ENCODE measurements around the gene RIC1. TPM values are rescaled to one million over a fixed set of nuclear protein-coding genes. Genes with fewer than 3 reads are reported as not detected.

The RIC1 gene
- total RNA-seq, 1 experiment from 2014 or later, result 25.5 TPM

- no peak for TF ChIP-seq ZNF274 (IDR thresholded peaks at IDR 0.05; ENCODE audit: low read depth, low read length)
- TF ChIP-seq SRF (IDR thresholded peaks at IDR 0.05; ENCODE audit: low read depth), result no peak
These were observed 4.3 kb downstream of the RIC1 start (continued) for GRCh38 chr9:5633243-5633642.

DNA sequence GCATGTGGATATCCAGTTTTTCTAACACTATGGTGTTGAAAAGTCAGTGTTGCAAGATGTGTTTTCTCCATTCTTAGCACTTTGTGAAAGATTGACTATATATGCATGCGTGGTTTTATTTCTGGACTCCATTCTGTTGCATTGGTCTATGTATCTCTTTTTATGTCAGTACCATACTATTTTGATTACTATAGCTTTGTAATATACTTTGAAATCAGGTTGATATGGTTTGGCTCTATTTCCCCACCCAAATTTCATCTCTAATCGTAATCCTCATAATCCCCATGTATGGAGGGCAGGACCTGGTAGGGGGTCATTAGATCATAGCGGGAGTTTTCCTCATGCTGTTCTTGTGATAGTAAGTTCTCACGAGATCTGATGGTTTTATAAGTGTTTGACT lies 6.5 kb downstream of the RIC1 start:
- CTCF ChIA-PET, result no interaction called here
- H3K4me3 ChIP-seq (replicated peaks in 1 of 2; ENCODE audit: low read depth in 1 of 2, low read length in 2 of 2), result no peak overlapping the region
- H3K9me3 ChIP-seq (ENCODE audit: control insufficient read depth in 1 of 2, insufficient read depth in 1 of 2, low read depth in 1 of 2, low read length in 2 of 2), result peaks cover 5 to 10% of the 10 kb centered on the region in 2 experiments; a peak in 3 of 4 replicates
- POLR2A ChIA-PET, result no interaction called here
- DNase-seq (ENCODE audit: low read depth, low spot score) (no peak), ATAC-seq (no peak)
- TF ChIP-seq RAD21 (IDR thresholded peaks at IDR 0.05; ENCODE audit: low read depth), result no peak
- peak; percentile 30; the same call in 1 of the 2 replicates for TF ChIP-seq CBX3 (IDR thresholded peaks at IDR 0.05; ENCODE audit: low read depth)
- no peak for TF ChIP-seq EZH2 (IDR thresholded peaks at IDR 0.05)
- no peak overlapping the region for H3K27ac ChIP-seq (ENCODE audit: low read depth, low read length)
- RAD21 ChIA-PET (ENCODE audit: low non-redundant PET in 1 of 2, low total read pairs in 2 of 2, uncharacterized antibody in 2 of 2, unreplicated experiment in 2 of 2), result no interaction called here
- intact Hi-C loops (cut with micrococcal nuclease), result no loop called here
- H3K9ac ChIP-seq (ENCODE audit: low read length), result no peak overlapping the region
- H2AFZ ChIP-seq (ENCODE audit: low read depth, low read length, poor library complexity, severe bottlenecking), result no peak overlapping the region
- no peaks in the 10 kb centered on the region for H3K27me3 ChIP-seq (ENCODE audit: insufficient read depth, low read length)
- H3K4me1 ChIP-seq (ENCODE audit: control insufficient read depth in 1 of 2, insufficient read depth in 2 of 2, low read length in 2 of 2), result peaks cover 26 to 35% of the 10 kb centered on the region in 2 experiments
- H3K9me2 ChIP-seq (ENCODE audit: insufficient read depth), result no peaks in the 10 kb centered on the region
- H3K36me3 ChIP-seq (ENCODE audit: control insufficient read depth in 1 of 2, insufficient read depth in 2 of 2, low read length in 2 of 2), result peaks cover 0 to 5% of the 10 kb centered on the region in 2 experiments; a peak in 1 of 4 replicates
- no peaks in the 10 kb centered on the region for H4K20me1 ChIP-seq (ENCODE audit: insufficient read depth)
- H3K4me2 ChIP-seq (ENCODE audit: low read length), result no peak overlapping the region
- peaks cover 100% of the 10 kb centered on the region for H3K79me2 ChIP-seq (ENCODE audit: insufficient read depth, low read length)
- no TSS peak for BruUV-seq (replicated peaks)

- no TSS peak for BruUV-seq (replicated peaks)
- ChIA-PET RAD21 (ENCODE audit: low non-redundant PET in 1 of 2, low total read pairs in 2 of 2, uncharacterized antibody in 2 of 2, unreplicated experiment in 2 of 2) (no interaction called here), POLR2A (no interaction called here), CTCF (no interaction called here)
- peaks cover 99% of the 10 kb centered on the region for H3K79me2 ChIP-seq (ENCODE audit: insufficient read depth, low read length)
- H3K4me3 ChIP-seq (replicated peaks in 1 of 2; ENCODE audit: low read depth in 1 of 2, low read length in 2 of 2), result no peak overlapping the region
- intact Hi-C loops (cut with micrococcal nuclease), result no loop called here
- no peak overlapping the region for H2AFZ ChIP-seq (ENCODE audit: low read depth, low read length, poor library complexity, severe bottlenecking)
- no peak for DNase-seq (ENCODE audit: low read depth, low spot score)
- no peaks in the 10 kb centered on the region for H3K9me2 ChIP-seq (ENCODE audit: insufficient read depth)
- H3K27me3 ChIP-seq (ENCODE audit: insufficient read depth, low read length), result no peaks in the 10 kb centered on the region
- H3K27ac ChIP-seq (ENCODE audit: low read depth, low read length), result no peak overlapping the region
- TF ChIP-seq, protein P1, sequence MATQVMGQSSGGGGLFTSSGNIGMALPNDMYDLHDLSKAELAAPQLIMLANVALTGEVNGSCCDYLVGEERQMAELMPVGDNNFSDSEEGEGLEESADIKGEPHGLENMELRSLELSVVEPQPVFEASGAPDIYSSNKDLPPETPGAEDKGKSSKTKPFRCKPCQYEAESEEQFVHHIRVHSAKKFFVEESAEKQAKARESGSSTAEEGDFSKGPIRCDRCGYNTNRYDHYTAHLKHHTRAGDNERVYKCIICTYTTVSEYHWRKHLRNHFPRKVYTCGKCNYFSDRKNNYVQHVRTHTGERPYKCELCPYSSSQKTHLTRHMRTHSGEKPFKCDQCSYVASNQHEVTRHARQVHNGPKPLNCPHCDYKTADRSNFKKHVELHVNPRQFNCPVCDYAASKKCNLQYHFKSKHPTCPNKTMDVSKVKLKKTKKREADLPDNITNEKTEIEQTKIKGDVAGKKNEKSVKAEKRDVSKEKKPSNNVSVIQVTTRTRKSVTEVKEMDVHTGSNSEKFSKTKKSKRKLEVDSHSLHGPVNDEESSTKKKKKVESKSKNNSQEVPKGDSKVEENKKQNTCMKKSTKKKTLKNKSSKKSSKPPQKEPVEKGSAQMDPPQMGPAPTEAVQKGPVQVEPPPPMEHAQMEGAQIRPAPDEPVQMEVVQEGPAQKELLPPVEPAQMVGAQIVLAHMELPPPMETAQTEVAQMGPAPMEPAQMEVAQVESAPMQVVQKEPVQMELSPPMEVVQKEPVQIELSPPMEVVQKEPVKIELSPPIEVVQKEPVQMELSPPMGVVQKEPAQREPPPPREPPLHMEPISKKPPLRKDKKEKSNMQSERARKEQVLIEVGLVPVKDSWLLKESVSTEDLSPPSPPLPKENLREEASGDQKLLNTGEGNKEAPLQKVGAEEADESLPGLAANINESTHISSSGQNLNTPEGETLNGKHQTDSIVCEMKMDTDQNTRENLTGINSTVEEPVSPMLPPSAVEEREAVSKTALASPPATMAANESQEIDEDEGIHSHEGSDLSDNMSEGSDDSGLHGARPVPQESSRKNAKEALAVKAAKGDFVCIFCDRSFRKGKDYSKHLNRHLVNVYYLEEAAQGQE (IDR thresholded peaks at IDR 0.05; ENCODE audit: low read depth), result no peak
- TF ChIP-seq TCF7L2 (IDR thresholded peaks at IDR 0.05; ENCODE audit: borderline replicate concordance, extremely low read depth, insufficient read depth, insufficient read length) (no peak), RAD21 (IDR thresholded peaks at IDR 0.05; ENCODE audit: low read depth) (no peak), POLR2AphosphoS5 (IDR thresholded peaks at IDR 0.05; ENCODE audit: low read depth, low read length) (no peak), ELF1 (IDR thresholded peaks at IDR 0.05; ENCODE audit: borderline replicate concordance, low read depth) (no peak), FOSL1 (IDR thresholded peaks at IDR 0.05; ENCODE audit: low read depth) (no peak)
- TF ChIP-seq, protein P2, sequence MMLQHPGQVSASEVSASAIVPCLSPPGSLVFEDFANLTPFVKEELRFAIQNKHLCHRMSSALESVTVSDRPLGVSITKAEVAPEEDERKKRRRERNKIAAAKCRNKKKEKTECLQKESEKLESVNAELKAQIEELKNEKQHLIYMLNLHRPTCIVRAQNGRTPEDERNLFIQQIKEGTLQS (IDR thresholded peaks at IDR 0.05), result no peak
- H3K4me1 ChIP-seq (ENCODE audit: control insufficient read depth in 1 of 2, insufficient read depth in 2 of 2, low read length in 2 of 2), result peaks cover 0 to 4% of the 10 kb centered on the region in 2 experiments; a peak in 1 of 4 replicates
- no peak overlapping the region for H3K4me2 ChIP-seq (ENCODE audit: low read length)
- no peak overlapping the region for H3K9ac ChIP-seq (ENCODE audit: low read length)
- H4K20me1 ChIP-seq (ENCODE audit: insufficient read depth), result no peaks in the 10 kb centered on the region
- peaks cover 5 to 10% of the 10 kb centered on the region in 2 experiments; a peak in 3 of 4 replicates for H3K9me3 ChIP-seq (ENCODE audit: control insufficient read depth in 1 of 2, insufficient read depth in 1 of 2, low read depth in 1 of 2, low read length in 2 of 2)
- no peak for ATAC-seq
- peaks cover 0 to 5% of the 10 kb centered on the region in 2 experiments; a peak in 1 of 4 replicates for H3K36me3 ChIP-seq (ENCODE audit: control insufficient read depth in 1 of 2, insufficient read depth in 2 of 2, low read length in 2 of 2)
These were observed 10.9 kb downstream of the RIC1 start for GRCh38 chr9:5639816-5640215.

Data from HCT116 (cell line).